Measurements from ENCODE around the gene CPA1. TPM values are rescaled to one million over a fixed set of nuclear protein-coding genes. Genes with fewer than 3 reads are reported as not detected.

Gene CPA1
- total RNA-seq, 1 donor from 2014 or later: not detected

- TF ChIP-seq CTCF (IDR thresholded peaks at IDR 0.05; ENCODE audit: partially characterized antibody, unreplicated experiment): no peak
- no peak for DNase-seq
- peaks cover 34% of the 10 kb centered on the region for H3K4me1 Mint-ChIP-seq (ENCODE audit: low read depth, unreplicated experiment)
- peaks cover 1% of the 10 kb centered on the region for H3K9me3 Mint-ChIP-seq (ENCODE audit: unreplicated experiment)
- H3K36me3 Mint-ChIP-seq (ENCODE audit: unreplicated experiment): no peaks in the 10 kb centered on the region
- H3K4me3 Mint-ChIP-seq (ENCODE audit: unreplicated experiment): no peak overlapping the region
- H3K27ac Mint-ChIP-seq (ENCODE audit: unreplicated experiment): no peak overlapping the region
- H3K27me3 Mint-ChIP-seq (ENCODE audit: unreplicated experiment): peaks cover 6% of the 10 kb centered on the region
These were observed 15.1 kb downstream of the CPA1 start for GRCh38 chr7:130395421-130395820.

- H3K36me3 Mint-ChIP-seq (ENCODE audit: unreplicated experiment): no peaks in the 10 kb centered on the region
- DNase-seq: no peak
- H3K4me1 Mint-ChIP-seq (ENCODE audit: low read depth, unreplicated experiment): peaks cover 34% of the 10 kb centered on the region
- peaks cover 6% of the 10 kb centered on the region for H3K27me3 Mint-ChIP-seq (ENCODE audit: unreplicated experiment)
- no peak for TF ChIP-seq CTCF (IDR thresholded peaks at IDR 0.05; ENCODE audit: partially characterized antibody, unreplicated experiment)
- H3K4me3 Mint-ChIP-seq (ENCODE audit: unreplicated experiment): no peak overlapping the region
- no peak overlapping the region for H3K27ac Mint-ChIP-seq (ENCODE audit: unreplicated experiment)
- peaks cover 1% of the 10 kb centered on the region for H3K9me3 Mint-ChIP-seq (ENCODE audit: unreplicated experiment)
These were observed 15.8 kb downstream of the CPA1 start for GRCh38 chr7:130396109-130396508.

GRCh38 chr7:130397051-130397757, 16.9 kb downstream of the CPA1 start:
- TF ChIP-seq CTCF (IDR thresholded peaks at IDR 0.05; ENCODE audit: partially characterized antibody, unreplicated experiment): no peak
- Mint-ChIP-seq H3K27me3 (ENCODE audit: unreplicated experiment) (peaks cover 6% of the 10 kb centered on the region), H3K4me3 (ENCODE audit: unreplicated experiment) (no peak overlapping the region), H3K4me1 (ENCODE audit: low read depth, unreplicated experiment) (peaks cover 30% of the 10 kb centered on the region), H3K27ac (ENCODE audit: unreplicated experiment) (no peak overlapping the region), H3K9me3 (ENCODE audit: unreplicated experiment) (peaks cover 1% of the 10 kb centered on the region), H3K36me3 (ENCODE audit: unreplicated experiment) (no peaks in the 10 kb centered on the region)
- DNase-seq: no peak

- peaks cover 24% of the 10 kb centered on the region for H3K4me1 Mint-ChIP-seq (ENCODE audit: low read depth, unreplicated experiment)
These were observed 17.4 kb downstream of the CPA1 start for GRCh38 chr7:130397758-130398073.

More at GRCh38 chr7:130397758-130398073, 17.4 kb downstream of the CPA1 start:
- Mint-ChIP-seq H3K27ac (ENCODE audit: unreplicated experiment) (no peak overlapping the region), H3K9me3 (ENCODE audit: unreplicated experiment) (no peaks in the 10 kb centered on the region), H3K36me3 (ENCODE audit: unreplicated experiment) (no peaks in the 10 kb centered on the region), H3K27me3 (ENCODE audit: unreplicated experiment) (peaks cover 6% of the 10 kb centered on the region), H3K4me3 (ENCODE audit: unreplicated experiment) (no peak overlapping the region)
- DNase-seq: no peak
- no peak for TF ChIP-seq CTCF (IDR thresholded peaks at IDR 0.05; ENCODE audit: partially characterized antibody, unreplicated experiment)

Data from glutamatergic neuron (in vitro differentiated cells).